HG03457 (cell line): Measurements from ENCODE around the gene FAXC.
"Not testable (repeated sequence)": the region's sequence is repeated elsewhere in the genome, so short reads cannot be mapped to it uniquely, and the experiment has no call there.

ENCODE experiments used
- ATAC-seq: cut with Tn5 transposase; IDR thresholded peaks from one replicate; pipeline ENCODE4 v1.9.1; 2021; ENCODE audit warnings: moderate number of reproducible peaks; ENCODE audit not compliant: unreplicated experiment

The FAXC gene

DNA sequence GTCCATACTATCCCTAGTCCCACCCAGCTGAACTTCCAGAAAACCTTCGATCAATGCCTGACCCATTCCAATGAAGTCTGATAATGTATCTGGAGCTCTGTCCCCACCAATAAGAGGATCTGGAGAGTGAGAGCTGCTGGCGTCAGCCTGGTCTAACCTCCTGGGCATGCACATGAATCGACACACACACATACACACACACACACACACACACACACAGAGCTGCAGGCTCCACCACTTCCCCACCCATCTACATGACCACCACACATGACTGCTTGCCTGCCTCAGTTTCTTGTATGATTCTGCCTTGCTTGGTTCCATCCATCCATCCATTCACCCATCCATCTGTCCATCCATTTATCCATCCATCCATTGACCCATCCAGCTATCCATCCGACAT is 60.8 kb downstream of the FAXC start:
- no peak for ATAC-seq

DNA sequence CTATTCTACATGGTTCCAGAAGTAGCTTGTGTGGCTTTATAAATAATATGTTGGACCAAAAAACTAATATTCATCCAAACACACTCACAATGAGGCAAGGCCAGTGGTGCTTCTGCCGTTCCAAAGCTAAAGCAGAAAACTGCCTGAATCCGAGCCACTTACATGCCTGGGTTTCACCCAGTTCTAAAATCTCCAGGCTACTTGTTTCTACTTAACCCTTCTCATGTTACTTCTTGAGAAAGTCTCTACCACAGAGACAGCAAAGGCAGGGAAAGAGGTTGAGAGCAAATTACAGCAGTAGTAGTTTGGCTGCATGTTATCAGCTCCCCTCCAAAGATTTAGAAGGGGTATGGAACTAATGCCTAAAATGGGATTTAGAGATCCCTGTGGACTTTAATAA is 62.0 kb downstream of the FAXC start:
- ATAC-seq = no peak

DNA sequence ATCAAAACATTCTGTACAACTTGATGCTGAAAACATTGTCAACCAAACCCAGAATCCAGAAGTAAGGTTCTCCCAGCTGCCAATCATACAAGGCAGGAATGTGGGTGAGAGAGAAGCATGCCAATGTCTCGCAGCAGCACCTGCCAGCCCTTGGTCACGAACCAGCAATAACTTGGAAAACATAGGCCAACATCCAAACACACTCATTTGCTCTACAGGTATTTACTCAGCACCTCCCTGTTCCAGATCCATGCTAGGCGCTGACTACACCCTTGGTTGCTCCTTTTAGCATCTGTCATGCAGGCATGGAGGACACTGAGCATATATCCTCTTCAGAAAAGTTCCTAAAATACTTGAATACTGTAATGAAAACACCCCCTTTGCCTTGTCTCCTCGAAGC is 63.6 kb downstream of the FAXC start:
- ATAC-seq = no peak

DNA sequence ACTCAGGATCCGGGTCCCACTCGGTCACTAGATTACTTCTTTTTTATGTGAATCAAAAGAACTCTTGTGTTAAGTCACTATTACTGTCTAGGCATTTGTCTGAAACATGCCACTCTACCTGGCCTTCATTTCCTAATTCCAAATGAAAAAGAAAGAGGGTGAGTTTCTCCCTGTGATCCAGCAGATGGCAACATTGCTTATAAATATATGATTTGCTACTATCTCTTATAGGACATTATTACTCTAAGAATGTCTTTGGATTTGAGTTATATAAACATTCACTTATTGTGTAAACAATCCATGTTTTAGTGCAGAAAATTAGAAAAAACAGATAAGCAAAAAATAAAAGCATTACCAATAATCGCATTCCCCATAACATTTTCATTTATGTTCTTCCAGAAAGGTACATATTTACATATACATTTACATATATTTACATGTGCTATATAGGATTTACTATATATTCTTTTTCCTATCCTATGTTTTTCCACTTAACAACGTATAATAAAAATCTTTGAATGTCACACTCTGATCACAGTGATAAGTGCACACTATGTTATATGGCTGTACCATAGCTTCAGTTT is 66.9 kb downstream of the FAXC start:
- no peak for ATAC-seq

DNA sequence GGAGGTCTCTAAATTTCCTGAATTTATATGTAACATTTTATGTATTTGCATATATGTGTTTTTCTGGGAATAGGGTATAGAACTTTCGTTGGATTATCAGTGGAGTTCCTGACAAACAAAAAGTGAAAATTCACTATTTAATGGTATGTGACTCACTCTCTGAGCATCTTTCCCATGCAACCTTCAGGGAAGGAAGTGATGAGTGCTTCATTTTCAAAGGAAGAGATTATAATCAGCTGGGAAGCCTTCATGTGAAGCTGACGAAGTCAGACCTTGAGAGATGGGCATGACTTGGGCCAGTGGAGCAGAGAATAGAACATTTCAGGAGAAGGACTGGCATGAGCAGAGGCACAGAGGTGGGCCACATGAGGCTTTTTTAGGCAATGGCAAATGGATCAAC is 72.7 kb downstream of the FAXC start:
- no peak for ATAC-seq

DNA sequence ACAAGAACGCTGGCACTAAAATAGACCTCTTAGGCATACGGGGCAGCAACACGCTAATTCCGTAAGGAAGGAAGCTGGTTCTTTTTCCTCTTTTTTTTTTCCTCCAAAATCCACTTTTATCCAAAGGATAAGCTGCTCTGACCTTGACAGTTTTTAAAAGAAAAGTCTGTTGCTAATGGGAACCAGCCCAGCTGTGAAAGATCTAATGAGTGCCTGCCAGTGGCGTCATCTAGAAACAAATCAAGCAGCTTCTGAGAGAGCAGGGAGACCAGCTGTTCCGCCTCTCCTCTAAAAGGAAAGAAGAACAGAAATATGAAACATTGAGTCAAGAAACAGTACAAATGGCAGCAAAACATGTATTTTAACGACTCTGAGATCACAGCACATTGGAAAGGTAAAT is 78.6 kb downstream of the FAXC start:
- no peak for ATAC-seq

DNA sequence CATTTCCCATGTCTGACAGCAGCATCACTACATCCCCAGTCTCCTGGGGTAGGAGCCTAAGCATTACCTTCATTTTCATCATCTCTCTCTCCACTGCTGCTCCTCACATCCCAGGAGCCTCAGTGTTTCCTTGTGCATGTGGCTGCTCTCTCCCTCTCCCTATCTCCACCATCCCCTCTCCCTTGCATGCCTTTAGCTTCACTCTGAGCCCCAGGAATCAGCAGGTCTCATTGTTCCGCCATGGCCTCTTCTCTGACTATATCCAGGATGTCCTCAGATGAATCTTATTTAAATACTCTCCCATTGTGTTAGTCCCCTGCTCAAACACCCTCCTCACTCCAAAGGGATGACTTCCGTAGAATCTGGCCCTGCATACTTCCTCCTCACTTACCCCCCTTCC is 79.4 kb downstream of the FAXC start:
- ATAC-seq = no peak

DNA sequence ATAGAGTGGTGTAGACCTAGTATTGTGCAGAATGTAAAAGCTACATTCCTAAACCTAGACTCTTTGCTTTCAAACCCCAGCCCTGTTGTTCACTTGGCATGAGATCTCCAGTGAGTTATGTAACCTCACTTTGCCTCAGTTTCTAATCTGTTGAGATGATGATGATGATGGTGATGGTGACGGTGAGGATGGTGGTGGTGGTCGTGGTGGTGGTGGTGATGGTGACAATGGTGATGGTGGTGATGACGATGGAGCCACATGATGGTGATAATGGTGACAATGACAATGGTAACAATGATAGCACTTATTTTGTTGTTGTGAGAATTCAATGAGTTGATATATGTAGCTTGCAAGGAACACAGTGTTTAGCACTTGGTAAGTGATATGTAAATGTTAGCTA is 80.3 kb downstream of the FAXC start:
- ATAC-seq = no peak

DNA sequence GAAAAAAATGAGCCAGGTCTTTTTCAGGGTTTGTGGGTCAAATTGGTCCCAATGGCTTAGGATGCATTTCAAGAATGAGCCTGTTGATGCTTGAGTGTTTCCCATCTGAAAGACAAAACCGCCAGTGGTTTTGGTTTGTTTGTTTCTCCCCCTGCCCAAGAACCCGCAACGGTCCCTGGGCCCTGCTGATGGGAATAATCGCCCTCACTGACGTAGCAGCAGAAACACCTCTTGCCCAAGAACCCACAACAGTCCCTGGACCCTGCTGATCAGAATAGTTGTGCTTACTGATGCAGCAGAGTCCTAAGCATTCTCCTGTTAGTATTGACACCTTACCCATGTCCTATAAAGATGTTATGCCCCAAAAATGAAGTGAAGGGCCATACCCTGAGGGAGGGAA is 82.5 kb downstream of the FAXC start:
- not testable (repeated sequence) for ATAC-seq

DNA sequence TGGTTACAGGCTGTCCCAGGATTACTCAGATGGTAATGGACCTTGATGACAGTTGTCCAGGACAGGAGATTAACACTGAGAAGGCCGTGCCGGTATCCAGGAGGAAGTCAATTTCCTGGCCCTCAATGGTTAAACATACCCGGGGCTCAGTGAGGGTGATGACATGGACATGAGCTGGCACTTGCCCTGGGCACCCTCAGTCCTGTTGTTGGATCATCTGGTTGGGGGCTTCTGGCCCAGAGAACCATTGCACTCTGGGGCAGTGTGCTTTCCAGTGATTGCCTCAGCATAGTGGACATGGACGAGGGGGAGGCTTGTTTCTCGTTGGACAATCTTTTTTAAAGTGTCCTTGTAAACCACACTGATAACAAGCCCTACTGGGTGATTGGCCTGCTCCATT is 84.0 kb downstream of the FAXC start:
- not testable (repeated sequence) for ATAC-seq

DNA sequence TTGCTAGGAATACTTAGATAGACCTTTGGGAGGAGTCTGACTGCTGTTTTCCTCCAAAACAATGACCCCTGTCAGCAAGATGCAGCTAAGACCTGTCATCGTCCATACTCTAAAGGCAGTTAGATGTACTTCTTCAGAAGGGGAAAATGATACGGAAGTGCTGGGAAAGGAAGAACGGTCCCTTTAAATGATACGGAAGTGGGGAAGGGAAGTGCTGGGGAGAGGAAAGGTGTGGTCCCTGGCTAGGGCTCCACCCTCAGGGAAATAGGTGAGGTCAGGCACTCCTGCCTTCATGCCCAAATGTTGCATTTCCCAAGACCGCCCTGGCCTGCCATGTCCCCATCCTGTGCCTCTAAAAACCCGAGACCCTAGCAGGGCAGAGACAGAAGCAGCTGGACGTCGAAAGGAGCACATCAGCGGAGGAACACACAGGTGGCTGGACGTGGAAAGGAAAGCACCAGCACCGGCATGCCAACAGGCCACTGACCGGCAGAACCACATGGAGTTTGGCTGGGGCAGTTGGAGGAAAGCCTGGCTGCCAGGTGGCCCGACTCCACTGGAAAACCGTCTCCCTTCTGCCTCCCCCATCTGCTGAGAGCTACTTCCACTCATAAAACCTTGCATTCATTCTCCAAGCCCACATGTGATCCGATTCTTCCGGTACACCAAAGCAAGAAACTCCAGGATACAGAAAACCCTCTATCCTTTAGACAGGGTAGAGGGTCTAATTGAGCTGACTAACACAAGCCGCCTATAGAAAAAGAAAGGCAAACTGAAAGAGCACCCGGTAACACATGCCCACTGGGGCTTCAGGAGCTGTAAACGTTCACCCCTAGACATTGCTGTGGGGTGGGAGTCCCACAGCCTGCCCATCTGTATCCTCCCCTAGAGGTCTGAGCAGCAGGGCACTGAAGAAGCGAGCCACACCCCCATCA is 94.6 kb downstream of the FAXC start:
- ATAC-seq = no peak

DNA sequence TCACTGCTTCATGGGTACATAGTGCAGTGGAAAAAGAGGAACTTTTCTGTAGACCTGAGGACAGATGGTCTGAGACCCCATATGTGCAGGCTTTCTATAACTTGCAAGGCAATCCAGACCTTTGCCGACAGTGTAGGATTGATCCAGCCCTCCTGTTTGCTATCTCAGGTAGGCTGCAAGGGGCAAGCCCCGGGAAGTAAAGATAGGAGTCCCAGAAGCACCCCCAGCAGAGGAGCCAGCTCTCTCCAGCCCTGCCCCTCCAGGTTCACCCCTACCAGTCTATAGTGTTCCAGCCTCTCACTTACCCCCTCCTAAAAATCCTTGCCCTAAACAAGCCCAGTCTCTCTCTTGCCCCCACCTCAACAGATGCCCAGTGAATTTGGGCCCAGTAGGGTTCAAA is 96.2 kb downstream of the FAXC start:
- ATAC-seq = no peak

DNA sequence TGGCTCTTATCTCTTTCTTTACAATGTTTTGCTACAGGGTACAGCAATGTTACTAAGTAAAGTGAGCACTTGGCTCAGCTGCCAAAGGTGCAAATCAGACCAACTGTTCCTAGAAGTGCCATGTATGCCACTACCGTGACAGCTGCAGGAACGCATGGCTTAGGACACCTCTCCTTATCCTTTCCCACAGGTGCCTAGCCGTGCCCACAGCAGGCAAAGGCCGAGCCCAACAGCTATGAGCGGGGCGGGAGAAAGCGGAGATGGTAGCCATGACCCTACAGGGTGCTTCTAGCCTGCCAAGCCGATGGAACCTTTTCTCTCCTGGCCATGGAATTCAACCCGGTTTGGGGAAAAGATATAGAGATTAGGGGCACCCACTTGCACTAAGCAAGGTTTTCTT is 97.1 kb downstream of the FAXC start:
- ATAC-seq = no peak

DNA sequence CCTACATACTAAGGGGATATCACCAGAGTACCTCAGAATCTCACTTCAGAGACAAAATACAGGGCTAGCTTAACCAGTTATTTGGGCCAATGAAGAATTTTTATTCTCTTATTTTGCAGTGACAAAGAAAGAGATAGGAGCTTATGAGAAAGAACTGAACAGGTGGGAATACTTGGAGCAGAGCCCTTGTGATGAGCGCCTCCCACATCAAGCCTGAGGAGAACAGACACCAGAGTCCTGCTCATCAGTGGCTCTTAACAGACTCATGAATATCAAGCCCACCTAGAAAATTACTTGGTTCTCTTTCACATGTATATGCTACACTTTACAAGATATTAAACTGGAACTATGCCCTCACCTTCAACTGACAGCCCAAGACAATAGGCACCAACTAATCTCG is 99.0 kb downstream of the FAXC start:
- ATAC-seq = no peak

DNA sequence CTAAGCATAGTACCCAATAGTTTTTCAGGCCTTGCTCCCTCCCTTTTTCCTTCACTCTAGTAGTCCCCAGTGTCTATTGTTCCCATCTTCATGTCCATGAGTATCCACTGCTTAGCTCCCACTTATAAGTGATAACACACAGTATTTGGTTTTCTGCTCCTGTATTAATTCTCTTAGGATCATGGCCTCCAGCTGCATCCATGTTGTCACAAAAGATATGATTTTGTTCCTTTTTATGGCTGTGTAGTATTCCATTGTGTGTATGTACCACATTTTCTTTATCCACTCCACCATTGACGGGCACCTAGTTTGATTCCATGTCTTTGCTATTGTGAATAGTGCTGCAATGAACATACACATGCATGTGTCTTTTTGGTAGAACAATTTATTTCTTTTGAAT is 102.9 kb downstream of the FAXC start:
- no peak for ATAC-seq

DNA sequence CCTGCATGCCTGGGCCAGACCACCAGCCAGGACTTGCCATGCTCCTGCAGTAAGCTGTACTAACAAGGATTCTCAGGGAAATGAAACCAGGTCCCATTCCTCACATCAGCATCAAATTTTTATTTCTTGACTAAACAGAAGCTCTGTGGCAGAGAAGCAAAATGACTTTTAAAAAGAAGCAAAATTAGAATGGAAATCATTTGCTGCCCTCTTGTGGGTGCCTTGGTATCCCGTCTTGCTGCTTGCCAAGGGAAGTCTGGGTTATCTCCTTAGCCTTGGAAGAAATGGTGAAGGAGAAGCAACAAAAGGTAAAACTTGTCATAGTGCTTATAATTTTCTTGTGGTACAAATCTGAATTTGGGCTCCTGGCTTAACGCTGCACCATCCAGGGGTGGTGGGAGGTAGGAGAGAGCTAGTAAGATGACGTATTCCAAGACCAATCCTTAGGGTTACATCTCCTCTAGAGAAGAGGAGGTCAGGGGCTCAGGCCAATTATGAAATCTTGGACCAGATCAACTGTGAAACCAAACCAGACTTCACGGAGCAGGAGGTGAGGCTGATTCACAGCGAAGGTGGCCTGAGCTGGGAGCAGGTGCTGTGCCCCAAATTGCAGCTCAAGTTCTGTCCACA is 107.5 kb downstream of the FAXC start:
- no peak for ATAC-seq

DNA sequence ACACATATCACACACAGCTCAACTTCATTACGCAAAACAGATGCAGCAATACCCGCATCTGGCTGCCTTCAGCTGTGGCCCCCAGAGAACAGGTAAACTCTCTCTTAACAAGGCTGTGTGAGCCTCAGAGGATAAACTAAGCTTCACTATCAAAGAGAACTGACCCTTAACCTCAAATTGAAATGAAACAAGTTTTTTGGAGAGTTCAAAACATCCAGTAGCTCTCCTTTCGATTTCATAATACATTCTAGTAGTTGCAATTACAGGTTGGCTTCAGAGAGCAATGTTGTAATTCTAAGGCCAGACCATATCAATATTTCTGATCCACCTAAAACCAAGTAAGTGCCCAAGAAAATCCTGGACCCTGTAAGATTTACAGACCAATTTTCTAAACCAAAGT is 113.5 kb downstream of the FAXC start:
- ATAC-seq = no peak

DNA sequence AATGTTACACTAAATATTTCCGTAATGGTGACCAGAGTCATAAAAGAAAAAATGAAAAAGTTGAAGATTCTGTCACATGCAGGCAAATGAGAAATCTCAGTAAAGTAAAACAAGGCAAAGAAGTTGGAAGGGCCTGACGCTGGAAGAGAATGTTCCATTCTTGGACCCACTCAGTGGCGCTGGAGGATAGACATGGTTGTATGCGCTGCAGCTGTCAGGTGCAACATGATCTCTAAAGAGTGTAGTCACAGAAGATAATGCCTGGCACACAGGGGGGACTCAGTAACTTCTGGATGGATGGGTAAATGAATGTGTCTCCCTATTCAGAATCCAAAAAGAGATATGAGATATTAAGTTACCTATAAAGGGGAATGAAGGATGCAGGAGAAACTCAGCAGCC is 116.3 kb downstream of the FAXC start:
- ATAC-seq = no peak

DNA sequence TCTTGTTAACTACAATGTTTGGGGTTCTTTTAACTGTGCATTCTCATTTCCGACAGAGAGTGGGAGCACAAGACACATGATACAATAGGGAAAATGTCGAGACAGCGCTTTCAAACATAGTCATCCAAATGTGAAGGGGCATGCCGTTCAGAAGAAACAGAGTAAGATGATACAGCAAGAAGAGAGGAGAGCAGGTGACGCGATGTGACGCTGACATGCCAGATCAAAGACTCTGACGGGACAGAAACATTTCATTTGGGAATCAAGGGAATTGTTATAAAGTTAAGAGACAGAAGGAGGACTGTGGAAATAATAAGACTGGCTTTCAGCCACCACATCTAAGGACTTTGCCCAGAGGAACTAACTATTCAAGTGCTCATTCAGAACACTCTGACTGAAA is 117.4 kb downstream of the FAXC start:
- no peak for ATAC-seq

DNA sequence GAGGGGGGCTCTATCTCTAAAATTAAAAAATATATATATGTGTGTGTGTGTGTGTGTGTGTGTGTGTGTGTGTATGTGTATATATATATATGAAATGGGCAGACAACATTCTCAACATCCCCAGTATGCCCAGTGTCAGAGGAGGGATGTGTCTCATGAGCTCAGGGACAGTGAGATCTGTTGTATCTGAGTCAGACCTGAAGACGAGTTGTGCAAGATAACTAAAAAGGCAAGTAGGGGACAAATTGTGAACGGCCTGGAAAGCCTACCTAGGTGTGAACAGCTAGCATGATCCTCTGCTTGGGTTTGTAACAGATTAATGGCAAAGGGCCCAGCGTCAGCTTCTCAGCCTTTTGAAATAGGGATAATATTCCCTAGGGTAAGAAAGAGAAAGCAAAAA is 124.3 kb downstream of the FAXC start:
- ATAC-seq = no peak
